ENCODE results near the gene SNAP91.

DNA sequence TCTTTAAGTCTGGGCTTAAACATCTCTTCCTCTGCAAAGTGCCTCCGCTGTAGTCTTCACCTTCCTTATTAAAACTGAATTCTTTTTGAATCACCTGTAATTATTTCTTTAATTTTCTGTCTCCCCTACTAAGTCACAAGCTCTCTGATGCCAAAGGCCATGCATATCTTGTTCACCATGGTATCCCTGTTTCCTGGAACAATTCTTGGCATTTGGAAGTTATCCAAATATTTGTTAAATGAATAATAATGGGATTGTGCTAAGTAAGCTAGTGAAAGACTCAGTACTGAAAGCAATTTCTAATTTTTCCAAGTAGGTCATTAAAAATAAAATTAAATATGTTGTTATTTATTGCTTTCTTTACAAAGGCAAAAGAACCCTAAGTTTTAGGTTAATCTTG, 12.2 kb downstream of the SNAP91 start:
- TF ChIP-seq, protein P1, sequence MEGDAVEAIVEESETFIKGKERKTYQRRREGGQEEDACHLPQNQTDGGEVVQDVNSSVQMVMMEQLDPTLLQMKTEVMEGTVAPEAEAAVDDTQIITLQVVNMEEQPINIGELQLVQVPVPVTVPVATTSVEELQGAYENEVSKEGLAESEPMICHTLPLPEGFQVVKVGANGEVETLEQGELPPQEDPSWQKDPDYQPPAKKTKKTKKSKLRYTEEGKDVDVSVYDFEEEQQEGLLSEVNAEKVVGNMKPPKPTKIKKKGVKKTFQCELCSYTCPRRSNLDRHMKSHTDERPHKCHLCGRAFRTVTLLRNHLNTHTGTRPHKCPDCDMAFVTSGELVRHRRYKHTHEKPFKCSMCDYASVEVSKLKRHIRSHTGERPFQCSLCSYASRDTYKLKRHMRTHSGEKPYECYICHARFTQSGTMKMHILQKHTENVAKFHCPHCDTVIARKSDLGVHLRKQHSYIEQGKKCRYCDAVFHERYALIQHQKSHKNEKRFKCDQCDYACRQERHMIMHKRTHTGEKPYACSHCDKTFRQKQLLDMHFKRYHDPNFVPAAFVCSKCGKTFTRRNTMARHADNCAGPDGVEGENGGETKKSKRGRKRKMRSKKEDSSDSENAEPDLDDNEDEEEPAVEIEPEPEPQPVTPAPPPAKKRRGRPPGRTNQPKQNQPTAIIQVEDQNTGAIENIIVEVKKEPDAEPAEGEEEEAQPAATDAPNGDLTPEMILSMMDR (IDR thresholded peaks at IDR 0.05), result no peak
- no peak for TF ChIP-seq EZH2phosphoT487 (IDR thresholded peaks at IDR 0.05)

Measured in neural progenitor cell (in vitro differentiated cells).